ENCODE results near the gene ADD3. TPM values are rescaled to one million over a fixed set of nuclear protein-coding genes. Genes with fewer than 3 reads are reported as not detected.

Gene ADD3
- total RNA-seq, 1 experiment from 2014 or later: 86.7 TPM

DNA sequence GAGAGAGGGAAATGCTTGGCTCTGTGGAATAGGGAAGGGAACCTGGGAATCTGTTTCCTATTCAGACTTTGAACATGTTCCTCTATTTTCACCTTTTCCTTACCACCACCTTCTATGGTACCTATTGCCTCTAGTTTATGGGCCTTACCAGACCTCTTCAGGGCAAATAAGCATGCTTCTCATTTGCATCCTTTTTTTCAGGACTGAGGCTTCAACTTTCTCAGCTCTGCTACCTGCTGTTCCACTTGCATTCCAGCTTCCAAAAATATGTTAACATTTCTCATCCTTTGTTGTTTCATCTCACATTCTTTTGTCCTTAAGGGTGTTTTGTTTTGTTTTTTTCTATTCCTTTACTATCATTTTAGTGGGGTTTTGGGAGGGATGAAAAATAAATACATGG, 121.7 kb downstream of the ADD3 start:
- no peaks in the 10 kb centered on the region for H3K9me3 Mint-ChIP-seq
- TF ChIP-seq SP1 (CRISPR knock-in tag; conservative IDR thresholded peaks at IDR 0.05) (no peak), TP53 (CRISPR knock-in tag; IDR thresholded peaks at IDR 0.05) (no peak), ZNF317 (CRISPR knock-in tag; IDR thresholded peaks at IDR 0.05; ENCODE audit: borderline replicate concordance, low read depth) (no peak), RELA (CRISPR knock-in tag; IDR thresholded peaks at IDR 0.05; ENCODE audit: borderline replicate concordance) (no peak), FOXK1 (CRISPR knock-in tag; IDR thresholded peaks at IDR 0.05) (no peak), NR3C1 (CRISPR knock-in tag; conservative IDR thresholded peaks at IDR 0.05; ENCODE audit: low read depth) (no peak)
- TF ChIP-seq, protein P1, sequence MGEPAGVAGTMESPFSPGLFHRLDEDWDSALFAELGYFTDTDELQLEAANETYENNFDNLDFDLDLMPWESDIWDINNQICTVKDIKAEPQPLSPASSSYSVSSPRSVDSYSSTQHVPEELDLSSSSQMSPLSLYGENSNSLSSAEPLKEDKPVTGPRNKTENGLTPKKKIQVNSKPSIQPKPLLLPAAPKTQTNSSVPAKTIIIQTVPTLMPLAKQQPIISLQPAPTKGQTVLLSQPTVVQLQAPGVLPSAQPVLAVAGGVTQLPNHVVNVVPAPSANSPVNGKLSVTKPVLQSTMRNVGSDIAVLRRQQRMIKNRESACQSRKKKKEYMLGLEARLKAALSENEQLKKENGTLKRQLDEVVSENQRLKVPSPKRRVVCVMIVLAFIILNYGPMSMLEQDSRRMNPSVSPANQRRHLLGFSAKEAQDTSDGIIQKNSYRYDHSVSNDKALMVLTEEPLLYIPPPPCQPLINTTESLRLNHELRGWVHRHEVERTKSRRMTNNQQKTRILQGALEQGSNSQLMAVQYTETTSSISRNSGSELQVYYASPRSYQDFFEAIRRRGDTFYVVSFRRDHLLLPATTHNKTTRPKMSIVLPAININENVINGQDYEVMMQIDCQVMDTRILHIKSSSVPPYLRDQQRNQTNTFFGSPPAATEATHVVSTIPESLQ (CRISPR knock-in tag; IDR thresholded peaks at IDR 0.05): no peak
- TF ChIP-seq, protein P2, sequence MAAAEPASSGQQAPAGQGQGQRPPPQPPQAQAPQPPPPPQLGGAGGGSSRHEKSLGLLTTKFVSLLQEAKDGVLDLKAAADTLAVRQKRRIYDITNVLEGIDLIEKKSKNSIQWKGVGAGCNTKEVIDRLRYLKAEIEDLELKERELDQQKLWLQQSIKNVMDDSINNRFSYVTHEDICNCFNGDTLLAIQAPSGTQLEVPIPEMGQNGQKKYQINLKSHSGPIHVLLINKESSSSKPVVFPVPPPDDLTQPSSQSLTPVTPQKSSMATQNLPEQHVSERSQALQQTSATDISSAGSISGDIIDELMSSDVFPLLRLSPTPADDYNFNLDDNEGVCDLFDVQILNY (CRISPR knock-in tag; IDR thresholded peaks at IDR 0.05): no peak
- TF ChIP-seq, protein P3, sequence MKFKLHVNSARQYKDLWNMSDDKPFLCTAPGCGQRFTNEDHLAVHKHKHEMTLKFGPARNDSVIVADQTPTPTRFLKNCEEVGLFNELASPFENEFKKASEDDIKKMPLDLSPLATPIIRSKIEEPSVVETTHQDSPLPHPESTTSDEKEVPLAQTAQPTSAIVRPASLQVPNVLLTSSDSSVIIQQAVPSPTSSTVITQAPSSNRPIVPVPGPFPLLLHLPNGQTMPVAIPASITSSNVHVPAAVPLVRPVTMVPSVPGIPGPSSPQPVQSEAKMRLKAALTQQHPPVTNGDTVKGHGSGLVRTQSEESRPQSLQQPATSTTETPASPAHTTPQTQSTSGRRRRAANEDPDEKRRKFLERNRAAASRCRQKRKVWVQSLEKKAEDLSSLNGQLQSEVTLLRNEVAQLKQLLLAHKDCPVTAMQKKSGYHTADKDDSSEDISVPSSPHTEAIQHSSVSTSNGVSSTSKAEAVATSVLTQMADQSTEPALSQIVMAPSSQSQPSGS (CRISPR knock-in tag; IDR thresholded peaks at IDR 0.05; ENCODE audit: borderline replicate concordance, low read depth): no peak
- TF ChIP-seq, protein P4, sequence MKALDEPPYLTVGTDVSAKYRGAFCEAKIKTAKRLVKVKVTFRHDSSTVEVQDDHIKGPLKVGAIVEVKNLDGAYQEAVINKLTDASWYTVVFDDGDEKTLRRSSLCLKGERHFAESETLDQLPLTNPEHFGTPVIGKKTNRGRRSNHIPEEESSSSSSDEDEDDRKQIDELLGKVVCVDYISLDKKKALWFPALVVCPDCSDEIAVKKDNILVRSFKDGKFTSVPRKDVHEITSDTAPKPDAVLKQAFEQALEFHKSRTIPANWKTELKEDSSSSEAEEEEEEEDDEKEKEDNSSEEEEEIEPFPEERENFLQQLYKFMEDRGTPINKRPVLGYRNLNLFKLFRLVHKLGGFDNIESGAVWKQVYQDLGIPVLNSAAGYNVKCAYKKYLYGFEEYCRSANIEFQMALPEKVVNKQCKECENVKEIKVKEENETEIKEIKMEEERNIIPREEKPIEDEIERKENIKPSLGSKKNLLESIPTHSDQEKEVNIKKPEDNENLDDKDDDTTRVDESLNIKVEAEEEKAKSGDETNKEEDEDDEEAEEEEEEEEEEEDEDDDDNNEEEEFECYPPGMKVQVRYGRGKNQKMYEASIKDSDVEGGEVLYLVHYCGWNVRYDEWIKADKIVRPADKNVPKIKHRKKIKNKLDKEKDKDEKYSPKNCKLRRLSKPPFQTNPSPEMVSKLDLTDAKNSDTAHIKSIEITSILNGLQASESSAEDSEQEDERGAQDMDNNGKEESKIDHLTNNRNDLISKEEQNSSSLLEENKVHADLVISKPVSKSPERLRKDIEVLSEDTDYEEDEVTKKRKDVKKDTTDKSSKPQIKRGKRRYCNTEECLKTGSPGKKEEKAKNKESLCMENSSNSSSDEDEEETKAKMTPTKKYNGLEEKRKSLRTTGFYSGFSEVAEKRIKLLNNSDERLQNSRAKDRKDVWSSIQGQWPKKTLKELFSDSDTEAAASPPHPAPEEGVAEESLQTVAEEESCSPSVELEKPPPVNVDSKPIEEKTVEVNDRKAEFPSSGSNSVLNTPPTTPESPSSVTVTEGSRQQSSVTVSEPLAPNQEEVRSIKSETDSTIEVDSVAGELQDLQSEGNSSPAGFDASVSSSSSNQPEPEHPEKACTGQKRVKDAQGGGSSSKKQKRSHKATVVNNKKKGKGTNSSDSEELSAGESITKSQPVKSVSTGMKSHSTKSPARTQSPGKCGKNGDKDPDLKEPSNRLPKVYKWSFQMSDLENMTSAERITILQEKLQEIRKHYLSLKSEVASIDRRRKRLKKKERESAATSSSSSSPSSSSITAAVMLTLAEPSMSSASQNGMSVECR (CRISPR knock-in tag; IDR thresholded peaks at IDR 0.05; ENCODE audit: borderline replicate concordance): no peak
- TF ChIP-seq, protein P5, sequence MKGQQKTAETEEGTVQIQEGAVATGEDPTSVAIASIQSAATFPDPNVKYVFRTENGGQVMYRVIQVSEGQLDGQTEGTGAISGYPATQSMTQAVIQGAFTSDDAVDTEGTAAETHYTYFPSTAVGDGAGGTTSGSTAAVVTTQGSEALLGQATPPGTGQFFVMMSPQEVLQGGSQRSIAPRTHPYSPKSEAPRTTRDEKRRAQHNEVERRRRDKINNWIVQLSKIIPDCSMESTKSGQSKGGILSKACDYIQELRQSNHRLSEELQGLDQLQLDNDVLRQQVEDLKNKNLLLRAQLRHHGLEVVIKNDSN (CRISPR knock-in tag; IDR thresholded peaks at IDR 0.05): no peak
- TF ChIP-seq, protein P6, sequence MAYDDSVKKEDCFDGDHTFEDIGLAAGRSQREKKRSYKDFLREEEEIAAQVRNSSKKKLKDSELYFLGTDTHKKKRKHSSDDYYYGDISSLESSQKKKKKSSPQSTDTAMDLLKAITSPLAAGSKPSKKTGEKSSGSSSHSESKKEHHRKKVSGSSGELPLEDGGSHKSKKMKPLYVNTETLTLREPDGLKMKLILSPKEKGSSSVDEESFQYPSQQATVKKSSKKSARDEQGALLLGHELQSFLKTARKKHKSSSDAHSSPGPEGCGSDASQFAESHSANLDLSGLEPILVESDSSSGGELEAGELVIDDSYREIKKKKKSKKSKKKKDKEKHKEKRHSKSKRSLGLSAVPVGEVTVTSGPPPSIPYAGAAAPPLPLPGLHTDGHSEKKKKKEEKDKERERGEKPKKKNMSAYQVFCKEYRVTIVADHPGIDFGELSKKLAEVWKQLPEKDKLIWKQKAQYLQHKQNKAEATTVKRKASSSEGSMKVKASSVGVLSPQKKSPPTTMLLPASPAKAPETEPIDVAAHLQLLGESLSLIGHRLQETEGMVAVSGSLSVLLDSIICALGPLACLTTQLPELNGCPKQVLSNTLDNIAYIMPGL (CRISPR knock-in tag; IDR thresholded peaks at IDR 0.05): no peak
- TF ChIP-seq, protein P7, sequence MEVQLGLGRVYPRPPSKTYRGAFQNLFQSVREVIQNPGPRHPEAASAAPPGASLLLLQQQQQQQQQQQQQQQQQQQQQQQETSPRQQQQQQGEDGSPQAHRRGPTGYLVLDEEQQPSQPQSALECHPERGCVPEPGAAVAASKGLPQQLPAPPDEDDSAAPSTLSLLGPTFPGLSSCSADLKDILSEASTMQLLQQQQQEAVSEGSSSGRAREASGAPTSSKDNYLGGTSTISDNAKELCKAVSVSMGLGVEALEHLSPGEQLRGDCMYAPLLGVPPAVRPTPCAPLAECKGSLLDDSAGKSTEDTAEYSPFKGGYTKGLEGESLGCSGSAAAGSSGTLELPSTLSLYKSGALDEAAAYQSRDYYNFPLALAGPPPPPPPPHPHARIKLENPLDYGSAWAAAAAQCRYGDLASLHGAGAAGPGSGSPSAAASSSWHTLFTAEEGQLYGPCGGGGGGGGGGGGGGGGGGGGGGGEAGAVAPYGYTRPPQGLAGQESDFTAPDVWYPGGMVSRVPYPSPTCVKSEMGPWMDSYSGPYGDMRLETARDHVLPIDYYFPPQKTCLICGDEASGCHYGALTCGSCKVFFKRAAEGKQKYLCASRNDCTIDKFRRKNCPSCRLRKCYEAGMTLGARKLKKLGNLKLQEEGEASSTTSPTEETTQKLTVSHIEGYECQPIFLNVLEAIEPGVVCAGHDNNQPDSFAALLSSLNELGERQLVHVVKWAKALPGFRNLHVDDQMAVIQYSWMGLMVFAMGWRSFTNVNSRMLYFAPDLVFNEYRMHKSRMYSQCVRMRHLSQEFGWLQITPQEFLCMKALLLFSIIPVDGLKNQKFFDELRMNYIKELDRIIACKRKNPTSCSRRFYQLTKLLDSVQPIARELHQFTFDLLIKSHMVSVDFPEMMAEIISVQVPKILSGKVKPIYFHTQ (CRISPR knock-in tag; IDR thresholded peaks at IDR 0.05): no peak
- peaks cover 62% of the 10 kb centered on the region for H3K36me3 Mint-ChIP-seq
- ATAC-seq (peak; percentile 41), DNase-seq (ENCODE audit: low spot score) (no peak)
- H3K27me3 Mint-ChIP-seq (ENCODE audit: low read depth): no peaks in the 10 kb centered on the region
- CTCF ChIA-PET: interaction anchor here (1.5 to 5.1 kb wide), 2 partner anchors 9 to 245 kb away, joined by 3 to 35 read pairs; no protein-coding TSS in a partner anchor
- 0 out of 2 replicates have a peak overlapping the region, but pooled peaks have one; percentile 17 for H3K27ac Mint-ChIP-seq
- H3K4me3 Mint-ChIP-seq: no peak overlapping the region
- peaks cover 12% of the 10 kb centered on the region for H3K4me1 Mint-ChIP-seq
- POLR2A ChIA-PET: interaction anchor here (0.6 kb wide), 1 partner anchor 67 kb away, joined by 4 read pairs; no protein-coding TSS in a partner anchor

All from WTC11 (cell line).